Measurements from ENCODE around the gene RP2.

GRCh38 chrX:46856483-46856882 is 19.6 kb downstream of the RP2 start:
- TF ChIP-seq CTCF (IDR thresholded peaks at IDR 0.05): no peak
- TF ChIP-seq POLR2A (IDR thresholded peaks at IDR 0.05): no peak
